Activated B cell treated with CpG ODN at 0.5 μM for 24 hours (primary cell): ENCODE measurements around the gene CADPS2. TPM values are rescaled to one million over a fixed set of nuclear protein-coding genes. Genes with fewer than 3 reads are reported as not detected.

ENCODE experiments used
- ATAC-seq: fragments of 200-7000 bp; cut with Tn5 transposase; one replicate; pipeline ENCODE4 v1.10.0; 2021; ENCODE audit warnings: low read depth, mild to moderate bottlenecking, moderate library complexity
- CTCF ChIA-PET: fragments of 350-600 bp; sonication (Branson Sonifier 250); formaldehyde crosslinking; loops from one replicate; lab custom pipeline; 2021; ENCODE audit warnings: antibody characterized with exemption; lab: Charles Lee
- POLR2A ChIA-PET: fragments of 350-600 bp; sonication (Branson Sonifier 250); formaldehyde crosslinking; loops from one replicate; lab custom pipeline; 2021; ENCODE audit warnings: antibody characterized with exemption; lab: Charles Lee
- DNase-seq: peaks from one replicate; pipeline ENCODE4 v3.0.0; 2022
- H3K27ac Mint-ChIP-seq: one replicate; pipeline ENCODE4 v1.8.0; 2020; ENCODE audit warnings: mixed read lengths
- H3K27me3 Mint-ChIP-seq: one replicate; pipeline ENCODE4 v1.8.0; 2021; ENCODE audit warnings: mixed read lengths
- H3K36me3 Mint-ChIP-seq: one replicate; pipeline ENCODE4 v1.8.0; 2021; ENCODE audit warnings: low read depth, mixed read lengths
- H3K4me1 Mint-ChIP-seq: one replicate; pipeline ENCODE4 v1.8.0; 2021; ENCODE audit warnings: mixed read lengths
- H3K4me3 Mint-ChIP-seq: one replicate; pipeline ENCODE4 v1.8.0; 2020; ENCODE audit warnings: mild to moderate bottlenecking, mixed read lengths
- H3K9me3 Mint-ChIP-seq: one replicate; pipeline ENCODE4 v1.8.0; 2020; ENCODE audit warnings: mixed read lengths
- intact Hi-C: fragments of 100-400 bp; cut with micrococcal nuclease; formaldehyde crosslinking; loops from one replicate; pipeline ENCODE4 v1.15.1; 2024
- total RNA-seq: library from RNA; stranded (reverse); gene quantifications from 2 replicates; pipeline ENCODE4 v1.2.3, GENCODE V29; 2022
- TF ChIP-seq, protein P1 (sequence below): fragments of 200-600 bp; IDR thresholded peaks from one replicate; pipeline ENCODE4 v1.8.0; 2022; ENCODE audit warnings: antibody characterized with exemption, mild to moderate bottlenecking

CADPS2 gene
- total RNA-seq, 1 donor from 2014 or later = not detected

DNA sequence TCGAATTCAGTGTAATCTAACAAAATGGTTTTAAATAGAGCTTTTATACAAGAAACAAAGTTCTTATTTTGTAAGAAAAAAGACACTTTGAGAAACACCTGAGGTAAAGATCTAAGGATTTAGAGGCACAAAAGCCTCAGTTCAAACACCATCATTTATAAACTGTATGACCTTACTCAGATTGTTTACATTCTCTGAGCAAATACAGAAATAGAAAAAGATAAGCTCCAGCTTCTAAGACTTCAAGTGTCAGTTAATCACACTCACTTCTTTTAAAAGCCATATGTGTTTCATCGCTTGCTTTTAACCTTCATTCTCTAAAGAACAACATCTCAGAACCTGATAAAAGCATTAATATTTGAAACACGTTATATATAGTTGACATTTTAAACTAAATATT, 27.9 kb downstream of the CADPS2 start:
- H3K9me3 Mint-ChIP-seq = peaks cover 2% of the 10 kb centered on the region
- TF ChIP-seq, protein P1, sequence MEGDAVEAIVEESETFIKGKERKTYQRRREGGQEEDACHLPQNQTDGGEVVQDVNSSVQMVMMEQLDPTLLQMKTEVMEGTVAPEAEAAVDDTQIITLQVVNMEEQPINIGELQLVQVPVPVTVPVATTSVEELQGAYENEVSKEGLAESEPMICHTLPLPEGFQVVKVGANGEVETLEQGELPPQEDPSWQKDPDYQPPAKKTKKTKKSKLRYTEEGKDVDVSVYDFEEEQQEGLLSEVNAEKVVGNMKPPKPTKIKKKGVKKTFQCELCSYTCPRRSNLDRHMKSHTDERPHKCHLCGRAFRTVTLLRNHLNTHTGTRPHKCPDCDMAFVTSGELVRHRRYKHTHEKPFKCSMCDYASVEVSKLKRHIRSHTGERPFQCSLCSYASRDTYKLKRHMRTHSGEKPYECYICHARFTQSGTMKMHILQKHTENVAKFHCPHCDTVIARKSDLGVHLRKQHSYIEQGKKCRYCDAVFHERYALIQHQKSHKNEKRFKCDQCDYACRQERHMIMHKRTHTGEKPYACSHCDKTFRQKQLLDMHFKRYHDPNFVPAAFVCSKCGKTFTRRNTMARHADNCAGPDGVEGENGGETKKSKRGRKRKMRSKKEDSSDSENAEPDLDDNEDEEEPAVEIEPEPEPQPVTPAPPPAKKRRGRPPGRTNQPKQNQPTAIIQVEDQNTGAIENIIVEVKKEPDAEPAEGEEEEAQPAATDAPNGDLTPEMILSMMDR = no peak
- ATAC-seq (no peak), DNase-seq (no peak)
- intact Hi-C loops = no loop called here
- no peak overlapping the region for H3K27ac Mint-ChIP-seq
- no peaks in the 10 kb centered on the region for H3K4me1 Mint-ChIP-seq
- no peak overlapping the region for H3K4me3 Mint-ChIP-seq
- ChIA-PET CTCF (interaction anchor here (1.3 kb wide), 1 partner anchor 11 kb away, joined by 3 read pairs; no protein-coding TSS in a partner anchor), POLR2A (no interaction called here)
- no peaks in the 10 kb centered on the region for H3K27me3 Mint-ChIP-seq
- H3K36me3 Mint-ChIP-seq = no peaks in the 10 kb centered on the region

DNA sequence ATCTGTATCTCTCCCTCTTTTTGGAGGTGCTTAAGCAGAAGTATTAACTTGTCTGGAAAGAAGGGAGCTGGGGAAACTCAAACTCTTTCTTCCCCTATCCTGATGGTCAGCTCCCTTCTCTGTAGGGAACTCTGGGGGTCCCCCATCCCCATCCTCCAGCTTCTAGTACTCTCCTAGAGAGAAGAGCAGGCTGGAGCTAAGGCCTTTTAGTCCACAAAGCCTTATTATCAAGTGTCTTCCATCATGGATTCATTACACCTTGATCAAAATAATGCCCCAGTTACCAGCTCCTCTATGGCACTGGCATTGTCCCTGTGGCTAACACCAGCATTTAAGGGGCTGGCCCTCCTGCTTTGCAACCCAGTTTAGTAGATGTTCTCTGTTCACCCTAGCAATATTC, 35.7 kb downstream of the CADPS2 start:
- Mint-ChIP-seq H3K36me3 (no peaks in the 10 kb centered on the region), H3K9me3 (peaks cover 7% of the 10 kb centered on the region), H3K4me3 (no peak overlapping the region), H3K27ac (no peak overlapping the region), H3K27me3 (no peaks in the 10 kb centered on the region), H3K4me1 (no peaks in the 10 kb centered on the region)
- ChIA-PET POLR2A (no interaction called here), CTCF (no interaction called here)
- TF ChIP-seq, protein P1 = no peak
- intact Hi-C loops = no loop called here
- ATAC-seq (no peak), DNase-seq (no peak)

DNA sequence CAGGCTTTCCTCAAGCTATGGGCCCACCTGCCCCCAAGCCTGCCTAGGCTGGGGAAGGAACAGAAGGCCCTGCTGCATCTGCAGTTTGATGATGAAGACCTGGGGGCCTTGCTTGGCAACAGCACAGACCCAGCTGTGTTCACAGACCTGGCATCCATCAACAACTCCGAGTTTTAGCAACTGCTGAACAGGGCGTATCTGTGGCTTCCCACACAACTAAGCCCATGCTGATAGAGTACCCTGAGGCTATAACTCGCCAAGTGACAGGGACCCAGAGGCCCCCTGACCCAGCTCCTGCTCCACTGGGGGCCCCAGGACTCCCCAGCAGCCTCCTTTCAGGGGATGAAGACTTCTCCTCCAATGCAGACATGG, 36.3 kb downstream of the CADPS2 start:
- Mint-ChIP-seq H3K9me3 (peaks cover 7% of the 10 kb centered on the region), H3K4me3 (no peak overlapping the region), H3K36me3 (no peaks in the 10 kb centered on the region), H3K27me3 (no peaks in the 10 kb centered on the region), H3K4me1 (no peaks in the 10 kb centered on the region), H3K27ac (no peak overlapping the region)
- TF ChIP-seq, protein P1 = no peak
- no peak for DNase-seq
- CTCF ChIA-PET = no interaction called here
- POLR2A ChIA-PET = no interaction called here
- intact Hi-C loops = no loop called here
- no peak for ATAC-seq

DNA sequence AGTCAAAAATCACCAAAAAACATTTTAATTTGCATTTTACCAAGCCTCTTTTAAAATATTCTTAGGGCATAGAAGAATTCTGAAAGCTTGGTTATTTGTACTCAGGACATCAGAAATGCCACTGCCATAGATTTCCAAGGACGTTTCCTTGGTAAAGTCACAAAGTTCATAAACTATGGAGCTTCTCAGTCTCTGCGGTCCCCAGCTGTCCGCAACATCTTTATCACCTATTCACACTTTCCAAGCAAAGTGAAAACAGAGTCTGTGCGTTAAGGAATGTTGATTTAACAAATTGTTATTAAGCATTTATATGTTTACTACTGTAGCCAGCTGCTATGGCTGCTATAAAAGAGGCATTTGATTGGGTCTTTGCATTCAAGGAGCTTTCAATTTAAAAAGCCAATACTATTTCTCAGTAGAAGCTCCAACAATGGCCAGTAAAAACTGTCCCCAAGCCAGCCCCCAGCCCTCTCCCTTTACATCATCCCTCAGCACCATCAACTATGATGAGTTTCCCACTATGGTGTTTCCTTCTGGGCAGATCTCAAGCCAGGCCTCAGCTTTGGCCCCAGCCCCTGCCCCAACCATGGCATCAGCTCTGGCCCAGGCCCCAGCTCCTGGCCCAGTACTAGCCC, 36.8 kb downstream of the CADPS2 start:
- ATAC-seq = no peak
- H3K4me3 Mint-ChIP-seq = no peak overlapping the region
- H3K27me3 Mint-ChIP-seq = no peaks in the 10 kb centered on the region
- H3K4me1 Mint-ChIP-seq = no peaks in the 10 kb centered on the region
- H3K27ac Mint-ChIP-seq = no peak overlapping the region
- H3K36me3 Mint-ChIP-seq = no peaks in the 10 kb centered on the region
- intact Hi-C loops = no loop called here
- POLR2A ChIA-PET = no interaction called here
- CTCF ChIA-PET = no interaction called here
- H3K9me3 Mint-ChIP-seq = peaks cover 7% of the 10 kb centered on the region
- TF ChIP-seq, protein P1 = no peak
- no peak for DNase-seq

DNA sequence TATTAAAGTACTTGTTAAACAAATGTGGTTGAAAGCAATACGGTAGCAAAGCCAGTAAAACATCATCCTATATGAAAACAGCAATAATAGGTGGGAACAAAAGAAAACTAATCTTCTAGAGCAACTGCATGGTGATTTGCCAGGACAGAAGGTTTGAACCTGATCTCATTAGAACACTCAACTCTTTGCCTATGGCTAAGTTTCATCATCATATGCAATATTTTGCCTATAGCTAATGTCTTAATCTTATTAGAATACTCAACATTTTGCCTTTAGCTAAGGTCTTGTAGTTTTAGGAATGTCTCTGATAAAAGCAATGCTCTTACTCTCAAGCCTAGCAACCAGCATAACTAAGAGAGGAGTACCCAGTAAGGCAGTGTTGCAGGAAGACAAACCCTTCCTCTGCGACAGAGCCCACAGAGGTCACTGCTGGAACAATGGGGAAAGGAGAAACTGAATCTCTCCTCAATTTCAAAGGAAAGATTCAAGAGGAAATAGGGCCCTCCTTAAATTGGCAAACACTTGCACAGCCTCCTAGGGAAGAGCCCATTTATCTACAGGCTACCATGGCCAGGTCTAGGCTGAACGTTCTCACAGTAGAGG, 38.3 kb downstream of the CADPS2 start:
- Mint-ChIP-seq H3K27me3 (no peaks in the 10 kb centered on the region), H3K36me3 (no peaks in the 10 kb centered on the region), H3K4me1 (no peaks in the 10 kb centered on the region), H3K9me3 (peaks cover 4% of the 10 kb centered on the region), H3K4me3 (no peak overlapping the region), H3K27ac (no peak overlapping the region)
- ChIA-PET POLR2A (no interaction called here), CTCF (interaction anchor here (0.8 kb wide), 1 partner anchor 10 kb away, joined by 3 read pairs; no protein-coding TSS in a partner anchor)
- intact Hi-C loops = no loop called here
- TF ChIP-seq, protein P1 = no peak
- no peak for DNase-seq
- no peak for ATAC-seq
